ENCODE results near the gene SLC8B1. TPM values are rescaled to one million over a fixed set of nuclear protein-coding genes. Genes with fewer than 3 reads are reported as not detected.
"Not testable (repeated sequence)": the region's sequence is repeated elsewhere in the genome, so short reads cannot be mapped to it uniquely, and the experiment has no call there.

Gene SLC8B1
- total RNA-seq, 4 donors from 2014 or later, result 20.9 to 44.2 (median 29.8) TPM

- H3K27ac ChIP-seq, result peak overlapping the region; percentile 68 to 92 (median 90)
- WGBS, 2 donors (ENCODE audit: low coverage in 1 of 2), result 20 to 31% methylated on average over 5 to 7 of the region's 11 CpGs
- peaks cover 0 to 7% of the 10 kb centered on the region in 2 donors for H3K36me3 ChIP-seq
- H3K4me1 ChIP-seq, result peaks cover 0 to 39% (median 2%) of the 10 kb centered on the region in 3 donors
- no peaks in the 10 kb centered on the region for H3K9me3 ChIP-seq
- peak overlapping the region; percentile 67 to 89 for H3K4me3 ChIP-seq
- TF ChIP-seq POLR2AphosphoS5 (IDR thresholded peaks at IDR 0.05), result no peak
- no peak for TF ChIP-seq EP300 (IDR thresholded peaks at IDR 0.05)
- TF ChIP-seq POLR2A (IDR thresholded peaks at IDR 0.05), result no peak
- TF ChIP-seq CTCF (IDR thresholded peaks at IDR 0.05), result no peak
- no peak for ATAC-seq
- peaks cover 1% of the 10 kb centered on the region for H3K27me3 ChIP-seq
Observed at GRCh38 chr12:113359133-113359938, 24.4 kb upstream of the SLC8B1 start.

GRCh38 chr12:113358381-113359132 lies 23.6 kb upstream of the SLC8B1 start, which contains the start of gene PLBD2:
Gene PLBD2 (plus strand): TSS chr12:113358587. CDS start chr12:113358601, 14 bp downstream.
- TF ChIP-seq POLR2AphosphoS5 (IDR thresholded peaks at IDR 0.05), result peak; percentile 77
- TF ChIP-seq CTCF (IDR thresholded peaks at IDR 0.05), result peak in 2 of 4 experiments; percentile 6 to 20
- peak; percentile 54 to 68 for TF ChIP-seq POLR2A (IDR thresholded peaks at IDR 0.05)
- TF ChIP-seq EP300 (IDR thresholded peaks at IDR 0.05), result no peak
- Histone ChIP-seq H3K36me3 (no peaks in the 10 kb centered on the region), H3K4me3 (peak within 1 kb of the TSS; percentile 67 to 89), H3K27ac (peak within 1 kb of the TSS; percentile 68 to 92 (median 90)), H3K9me3 (no peaks in the 10 kb centered on the region), H3K4me1 (peaks cover 0 to 39% (median 2%) of the 10 kb centered on the region in 3 donors), H3K27me3 (peaks cover 4% of the 10 kb centered on the region)
- WGBS, 2 donors (ENCODE audit: low coverage in 1 of 2), result 0% methylated on average over 6 of the region's 67 CpGs; no CpG with 5 or more reads in 1 of the 2 donors
- ATAC-seq, result peak; percentile 96

- Histone ChIP-seq H3K4me1 (peaks cover 0 to 10% (median 0%) of the 10 kb centered on the region in 3 donors), H3K27me3 (peaks cover 12% of the 10 kb centered on the region)
- not testable (repeated sequence) for ATAC-seq, H3K4me3 ChIP-seq, H3K27ac ChIP-seq, H3K9me3 ChIP-seq, H3K36me3 ChIP-seq
- WGBS, 2 donors (ENCODE audit: low coverage in 1 of 2), result 80 to 95% methylated on average over 4 of the region's 7 CpGs
Observed at GRCh38 chr12:113354192-113354591, 19.3 kb upstream of the SLC8B1 start.

- Histone ChIP-seq H3K27ac (no peak overlapping the region), H3K36me3 (no peaks in the 10 kb centered on the region), H3K4me3 (no peak overlapping the region), H3K27me3 (peaks cover 12% of the 10 kb centered on the region), H3K4me1 (no peaks in the 10 kb centered on the region), H3K9me3 (no peaks in the 10 kb centered on the region)
- no peak for TF ChIP-seq POLR2AphosphoS5 (IDR thresholded peaks at IDR 0.05)
- TF ChIP-seq POLR2A (IDR thresholded peaks at IDR 0.05), result no peak
- no peak for TF ChIP-seq EP300 (IDR thresholded peaks at IDR 0.05)
- TF ChIP-seq CTCF (IDR thresholded peaks at IDR 0.05), result no peak
- ATAC-seq, result no peak
Observed at GRCh38 chr12:113351089-113351488, 16.2 kb upstream of the SLC8B1 start.

GRCh38 chr12:113348849-113349536 lies 14.1 kb upstream of the SLC8B1 start:
- H3K9me3 ChIP-seq, result no peaks in the 10 kb centered on the region
- 30 to 66% methylated on average over 11 to 14 of the region's 19 CpGs for WGBS, 2 donors (ENCODE audit: low coverage in 1 of 2)
- TF ChIP-seq CTCF (IDR thresholded peaks at IDR 0.05) (no peak), EP300 (IDR thresholded peaks at IDR 0.05) (no peak), POLR2AphosphoS5 (IDR thresholded peaks at IDR 0.05) (no peak), POLR2A (IDR thresholded peaks at IDR 0.05) (no peak)
- H3K4me1 ChIP-seq, result no peaks in the 10 kb centered on the region
- H3K27me3 ChIP-seq, result peaks cover 7% of the 10 kb centered on the region
- ATAC-seq, result no peak
- H3K4me3 ChIP-seq, result no peak overlapping the region
- H3K36me3 ChIP-seq, result no peaks in the 10 kb centered on the region
- no peak overlapping the region for H3K27ac ChIP-seq
